MG63 (cell line): Measurements from ENCODE around the gene KRTAP5-7. TPM values are rescaled to one million over a fixed set of nuclear protein-coding genes. Genes with fewer than 3 reads are reported as not detected.
"Not testable (repeated sequence)": the region's sequence is repeated elsewhere in the genome, so short reads cannot be mapped to it uniquely, and the experiment has no call there.

ENCODE experiments used
- DNase-seq: peaks from one replicate; pipeline ENCODE4 v3.0.0-alpha.2; 2020
- H3K27me3 ChIP-seq: fragments of 250-450 bp; sonication (Bioruptor Pico); 2 replicates; pipeline ENCODE4 v1.5.1; 2020; ENCODE audit warnings: mild to moderate bottlenecking, moderate library complexity
- H3K36me3 ChIP-seq: fragments of 250-450 bp; sonication (Bioruptor Pico); 2 replicates; pipeline ENCODE4 v1.5.1; 2020; ENCODE audit warnings: mild to moderate bottlenecking, moderate library complexity
- H3K4me3 ChIP-seq: fragments of 250-450 bp; sonication (Bioruptor Pico); 2 replicates; pipeline ENCODE4 v1.5.1; 2020; ENCODE audit warnings: mild to moderate bottlenecking, moderate library complexity
- H3K9me3 ChIP-seq: fragments of 250-450 bp; sonication (Bioruptor Pico); 2 replicates; pipeline ENCODE4 v1.5.1; 2020; ENCODE audit warnings: mild to moderate bottlenecking, moderate library complexity
- total RNA-seq: library from RNA; depleted of rRNA; stranded (reverse); fragments of >200 nt; shearing (Covaris generic); gene quantifications from 2 replicates; pipeline ENCODE4 v1.2.3, GENCODE V29; 2014; ENCODE audit warnings: low replicate concordance; rRNA removed

Gene KRTAP5-7
- not detected in 2 replicates for total RNA-seq

GRCh38 chr11:71526796-71527575 lies at the start of gene KRTAP5-7:
KRTAP5-7 (plus strand) TSS chr11:71527267; CDS start chr11:71527301, 34 bp downstream.
- not testable (repeated sequence) for H3K36me3 ChIP-seq, DNase-seq, H3K27me3 ChIP-seq, H3K4me3 ChIP-seq, H3K9me3 ChIP-seq

- Histone ChIP-seq H3K9me3 (no peaks in the 10 kb centered on the region), H3K36me3 (no peaks in the 10 kb centered on the region; the same call in 1 of the 2 replicates), H3K27me3 (no peaks in the 10 kb centered on the region), H3K4me3 (no peak overlapping the region)
- no peak for DNase-seq
These were observed 49.2 kb upstream of the KRTAP5-7 start for GRCh38 chr11:71477641-71478527.

- no peak for DNase-seq
- H3K4me3 ChIP-seq, result no peak overlapping the region
- no peaks in the 10 kb centered on the region for H3K9me3 ChIP-seq
- no peaks in the 10 kb centered on the region; the same call in 1 of the 2 replicates for H3K36me3 ChIP-seq
- H3K27me3 ChIP-seq, result no peaks in the 10 kb centered on the region
These were observed 48.6 kb upstream of the KRTAP5-7 start for GRCh38 chr11:71478528-71478840.

GRCh38 chr11:71481101-71481960 lies 45.7 kb upstream of the KRTAP5-7 start:
- H3K4me3 ChIP-seq, result no peak overlapping the region
- no peak for DNase-seq
- H3K9me3 ChIP-seq, result no peaks in the 10 kb centered on the region
- no peaks in the 10 kb centered on the region; the same call in 1 of the 2 replicates for H3K36me3 ChIP-seq
- H3K27me3 ChIP-seq, result no peaks in the 10 kb centered on the region

GRCh38 chr11:71482216-71482615 lies 44.9 kb upstream of the KRTAP5-7 start:
- H3K9me3 ChIP-seq, result no peaks in the 10 kb centered on the region
- no peaks in the 10 kb centered on the region; the same call in 1 of the 2 replicates for H3K36me3 ChIP-seq
- no peak for DNase-seq
- no peaks in the 10 kb centered on the region for H3K27me3 ChIP-seq
- H3K4me3 ChIP-seq, result no peak overlapping the region

GRCh38 chr11:71482746-71483364 lies 44.2 kb upstream of the KRTAP5-7 start:
- DNase-seq, result no peak
- H3K9me3 ChIP-seq, result no peaks in the 10 kb centered on the region
- H3K4me3 ChIP-seq, result no peak overlapping the region
- no peaks in the 10 kb centered on the region for H3K27me3 ChIP-seq
- H3K36me3 ChIP-seq, result no peaks in the 10 kb centered on the region; the same call in 1 of the 2 replicates

GRCh38 chr11:71483692-71484091 lies 43.4 kb upstream of the KRTAP5-7 start:
- Histone ChIP-seq H3K9me3 (no peaks in the 10 kb centered on the region), H3K36me3 (no peaks in the 10 kb centered on the region; the same call in 1 of the 2 replicates), H3K4me3 (no peak overlapping the region), H3K27me3 (no peaks in the 10 kb centered on the region)
- DNase-seq, result no peak

GRCh38 chr11:71484248-71485062 lies 42.6 kb upstream of the KRTAP5-7 start:
- Histone ChIP-seq H3K27me3 (no peaks in the 10 kb centered on the region), H3K4me3 (no peak overlapping the region), H3K9me3 (no peaks in the 10 kb centered on the region), H3K36me3 (no peaks in the 10 kb centered on the region; the same call in 1 of the 2 replicates)
- DNase-seq, result no peak

GRCh38 chr11:71485063-71485399 lies 42.0 kb upstream of the KRTAP5-7 start:
- DNase-seq, result no peak
- Histone ChIP-seq H3K9me3 (no peaks in the 10 kb centered on the region), H3K36me3 (no peaks in the 10 kb centered on the region; the same call in 1 of the 2 replicates), H3K27me3 (no peaks in the 10 kb centered on the region), H3K4me3 (no peak overlapping the region)

- Histone ChIP-seq H3K9me3 (no peaks in the 10 kb centered on the region), H3K4me3 (no peak overlapping the region), H3K27me3 (no peaks in the 10 kb centered on the region), H3K36me3 (no peaks in the 10 kb centered on the region; the same call in 1 of the 2 replicates)
- DNase-seq, result no peak
These were observed 41.6 kb upstream of the KRTAP5-7 start for GRCh38 chr11:71485466-71485865.

- H3K36me3 ChIP-seq, result no peaks in the 10 kb centered on the region; the same call in 1 of the 2 replicates
- H3K4me3 ChIP-seq, result no peak overlapping the region
- no peak for DNase-seq
- no peaks in the 10 kb centered on the region for H3K27me3 ChIP-seq
- no peaks in the 10 kb centered on the region for H3K9me3 ChIP-seq
These were observed 40.7 kb upstream of the KRTAP5-7 start for GRCh38 chr11:71486320-71486719.

GRCh38 chr11:71488681-71489270 lies 38.3 kb upstream of the KRTAP5-7 start:
- Histone ChIP-seq H3K4me3 (no peak overlapping the region), H3K36me3 (no peaks in the 10 kb centered on the region), H3K9me3 (no peaks in the 10 kb centered on the region), H3K27me3 (no peaks in the 10 kb centered on the region)
- DNase-seq, result no peak

- no peaks in the 10 kb centered on the region for H3K9me3 ChIP-seq
- no peaks in the 10 kb centered on the region for H3K36me3 ChIP-seq
- DNase-seq, result no peak
- H3K4me3 ChIP-seq, result no peak overlapping the region
- no peaks in the 10 kb centered on the region for H3K27me3 ChIP-seq
These were observed 37.6 kb upstream of the KRTAP5-7 start for GRCh38 chr11:71489311-71490043.

- Histone ChIP-seq H3K36me3 (no peaks in the 10 kb centered on the region), H3K4me3 (no peak overlapping the region), H3K9me3 (no peaks in the 10 kb centered on the region), H3K27me3 (no peaks in the 10 kb centered on the region)
- DNase-seq, result no peak
These were observed 36.9 kb upstream of the KRTAP5-7 start for GRCh38 chr11:71490044-71490730.
